Brain microvascular endothelial cell (primary cell): ENCODE measurements around the gene CLEC10A.

Source experiments
- DNase-seq: peaks from one replicate; pipeline ENCODE4 v3.0.0-alpha.2; 2020
- H3K27ac ChIP-seq: fragments of 250-450 bp; sonication (Bioruptor Pico); 2 replicates; pipeline ENCODE4 v1.5.1; 2020; ENCODE audit warnings: mild to moderate bottlenecking, moderate library complexity
- H3K27me3 ChIP-seq: fragments of 250-450 bp; sonication (Bioruptor Pico); replicated peaks from 2 replicates; pipeline ENCODE4 v1.5.1; 2020; ENCODE audit warnings: mild to moderate bottlenecking
- H3K36me3 ChIP-seq: fragments of 250-450 bp; sonication (Bioruptor Pico); replicated peaks from 2 replicates; pipeline ENCODE4 v1.5.1; 2020; ENCODE audit warnings: mild to moderate bottlenecking
- H3K4me3 ChIP-seq: 2 replicates; pipeline ENCODE4 v1.5.1; 2011; ENCODE audit warnings: low read depth, mild to moderate bottlenecking, control low read depth, low read length, moderate library complexity
- CTCF ChIP-seq: IDR thresholded peaks from 2 replicates; pipeline ENCODE4 v1.5.1; 2011; ENCODE audit warnings: low read depth, mild to moderate bottlenecking, moderate library complexity, low read length, control low read depth, inconsistent platforms; ENCODE audit errors: missing control alignments
- in situ Hi-C: cut with HindIII; loops from 2 replicates; pipeline ENCODE4 v1.10.0; 2017; ENCODE audit warnings: low sequenced_read_pairs, low pct_ligation_motif_present

The CLEC10A gene

GRCh38 chr17:7114241-7114874, 34.3 kb upstream of the CLEC10A start, which contains the start of gene ASGR2:
TSS of gene ASGR2 (minus strand) at chr17:7114822. CDS start at chr17:7114240, 582 bp downstream.
- TF ChIP-seq CTCF: no peak
- Histone ChIP-seq H3K4me3 (no peak within 1 kb of the TSS), H3K36me3 (no peaks in the 10 kb centered on the region), H3K27me3 (no peaks in the 10 kb centered on the region), H3K27ac (no peak within 1 kb of the TSS)
- in situ Hi-C loops: no loop called here
- DNase-seq: no peak

- Histone ChIP-seq H3K4me3 (no peak overlapping the region), H3K27ac (no peak overlapping the region), H3K36me3 (no peaks in the 10 kb centered on the region), H3K27me3 (no peaks in the 10 kb centered on the region)
- no peak for TF ChIP-seq CTCF
- in situ Hi-C loops: no loop called here
- no peak for DNase-seq
Observed at GRCh38 chr17:7113273-7114071, 33.4 kb upstream of the CLEC10A start.

GRCh38 chr17:7112510-7113108, 32.6 kb upstream of the CLEC10A start:
- DNase-seq: no peak
- Histone ChIP-seq H3K4me3 (no peak overlapping the region), H3K27ac (no peak overlapping the region), H3K36me3 (no peaks in the 10 kb centered on the region), H3K27me3 (no peaks in the 10 kb centered on the region)
- in situ Hi-C loops: no loop called here
- no peak for TF ChIP-seq CTCF

- Histone ChIP-seq H3K27me3 (no peaks in the 10 kb centered on the region), H3K27ac (no peak overlapping the region), H3K4me3 (no peak overlapping the region), H3K36me3 (no peaks in the 10 kb centered on the region)
- DNase-seq: no peak
- in situ Hi-C loops: no loop called here
- TF ChIP-seq CTCF: no peak
Observed at GRCh38 chr17:7111784-7112509, 31.9 kb upstream of the CLEC10A start.

GRCh38 chr17:7110617-7111306, 30.7 kb upstream of the CLEC10A start:
- H3K27me3 ChIP-seq: no peaks in the 10 kb centered on the region
- in situ Hi-C loops: no loop called here
- no peak for TF ChIP-seq CTCF
- no peak overlapping the region for H3K27ac ChIP-seq
- no peak for DNase-seq
- H3K4me3 ChIP-seq: no peak overlapping the region
- no peaks in the 10 kb centered on the region for H3K36me3 ChIP-seq
